ENCODE measurements around the gene EPB42.

EPB42 gene

GRCh38 chr15:43220991-43221403, at the start of gene EPB42:
Gene EPB42, minus strand, starts transcription at chr15:43221018. Its CDS starts 193 bp downstream, at chr15:43220825.
- TF ChIP-seq CTCF (IDR thresholded peaks at IDR 0.05; ENCODE audit: control insufficient read depth, extremely low read depth, insufficient read depth) = no peak
- no peak within 1 kb of the TSS for H3K4me3 ChIP-seq (ENCODE audit: low read depth, low read length)
- no peak for DNase-seq (ENCODE audit: low read depth)

GRCh38 chr15:43270113-43270665, 49.4 kb upstream of the EPB42 start:
- TF ChIP-seq CTCF (IDR thresholded peaks at IDR 0.05; ENCODE audit: control insufficient read depth, extremely low read depth, insufficient read depth) = no peak
- DNase-seq (ENCODE audit: low read depth) = no peak
- no peak overlapping the region for H3K4me3 ChIP-seq (ENCODE audit: low read depth, low read length)

GRCh38 chr15:43268111-43269105, 47.6 kb upstream of the EPB42 start:
- no peak overlapping the region for H3K4me3 ChIP-seq (ENCODE audit: low read depth, low read length)
- no peak for DNase-seq (ENCODE audit: low read depth)
- TF ChIP-seq CTCF (IDR thresholded peaks at IDR 0.05; ENCODE audit: control insufficient read depth, extremely low read depth, insufficient read depth) = no peak

- no peak for TF ChIP-seq CTCF (IDR thresholded peaks at IDR 0.05; ENCODE audit: control insufficient read depth, extremely low read depth, insufficient read depth)
- no peak overlapping the region for H3K4me3 ChIP-seq (ENCODE audit: low read depth, low read length)
- DNase-seq (ENCODE audit: low read depth) = no peak
These were observed 46.6 kb upstream of the EPB42 start for GRCh38 chr15:43267439-43267838.

GRCh38 chr15:43266834-43267233, 46.0 kb upstream of the EPB42 start, which contains the start of gene TGM5:
Gene TGM5, minus strand, starts transcription at chr15:43266928. Its CDS starts 79 bp downstream, at chr15:43266849.
- DNase-seq (ENCODE audit: low read depth) = peak; percentile 26
- no peak for TF ChIP-seq CTCF (IDR thresholded peaks at IDR 0.05; ENCODE audit: control insufficient read depth, extremely low read depth, insufficient read depth)
- no peak within 1 kb of the TSS for H3K4me3 ChIP-seq (ENCODE audit: low read depth, low read length)

GRCh38 chr15:43266386-43266785, 45.6 kb upstream of the EPB42 start:
- TF ChIP-seq CTCF (IDR thresholded peaks at IDR 0.05; ENCODE audit: control insufficient read depth, extremely low read depth, insufficient read depth) = no peak
- no peak overlapping the region for H3K4me3 ChIP-seq (ENCODE audit: low read depth, low read length)
- DNase-seq (ENCODE audit: low read depth) = no peak
